GM19452 (cell line): Measurements from ENCODE around the gene DHPS.
"Not testable (repeated sequence)": the region's sequence is repeated elsewhere in the genome, so short reads cannot be mapped to it uniquely, and the experiment has no call there.

ENCODE experiments used
- ATAC-seq: cut with Tn5 transposase; IDR thresholded peaks from one replicate; pipeline ENCODE4 v1.9.1; 2021; ENCODE audit not compliant: unreplicated experiment

DHPS gene

GRCh38 chr19:12647490-12648071 lies 34.1 kb downstream of the DHPS start:
- ATAC-seq: no peak

- ATAC-seq: no peak
These were observed 34.6 kb downstream of the DHPS start for GRCh38 chr19:12647047-12647446.

- ATAC-seq: no peak
These were observed 35.1 kb downstream of the DHPS start for GRCh38 chr19:12646551-12646950.

- not testable (repeated sequence) for ATAC-seq
These were observed 38.0 kb downstream of the DHPS start for GRCh38 chr19:12643716-12644115.

- ATAC-seq: no peak
These were observed 39.2 kb downstream of the DHPS start for GRCh38 chr19:12642506-12642905.

GRCh38 chr19:12641456-12641855 lies 40.2 kb downstream of the DHPS start:
- ATAC-seq: no peak

GRCh38 chr19:12639901-12640613 lies 41.6 kb downstream of the DHPS start:
- ATAC-seq: no peak

- ATAC-seq: no peak
These were observed 43.0 kb downstream of the DHPS start for GRCh38 chr19:12638611-12639182.

- ATAC-seq: no peak
These were observed 45.0 kb downstream of the DHPS start for GRCh38 chr19:12636631-12637030.

- no peak for ATAC-seq
These were observed 52.5 kb downstream of the DHPS start for GRCh38 chr19:12629215-12629614.

- ATAC-seq: no peak
These were observed 53.3 kb downstream of the DHPS start for GRCh38 chr19:12628040-12629022.

GRCh38 chr19:12626958-12627357 lies 54.7 kb downstream of the DHPS start:
- ATAC-seq: no peak
